H1 (cell line): Measurements from ENCODE around the gene ASIC5. TPM values are rescaled to one million over a fixed set of nuclear protein-coding genes. Genes with fewer than 3 reads are reported as not detected.

Experiments used
- CTCF ChIA-PET: fragments of 300-600 bp; sonication (Branson Sonifier 250); formaldehyde crosslinking; loops from one replicate; lab custom pipeline; 2021; ENCODE audit not compliant: partially characterized antibody; lab: Charles Lee
- POLR2A ChIA-PET: fragments of 300-600 bp; sonication (Branson Sonifier 250); formaldehyde crosslinking; loops from one replicate; lab custom pipeline; 2021; ENCODE audit warnings: inconsistent platforms; ENCODE audit not compliant: partially characterized antibody; lab: Charles Lee
- DNase-seq, 2 experiments: peaks; one replicate each; pipeline versions ENCODE4 v3.0.0 to v3.0.0-alpha.2; 2010 to 2022; ENCODE audit warnings: low spot score in 2 of 2, low read depth in 1 of 2, mixed read lengths in 1 of 2
- FAIRE-seq: peaks from 2 replicates; lab custom pipeline; 2011; peaks lifted over from hg19 to GRCh38; lab: Jason Lieb, UNC
- H2AFZ ChIP-seq: 2 replicates; pipeline ENCODE4 v1.8.1; 2012; ENCODE audit warnings: low read length, inconsistent platforms
- H2AK5ac ChIP-seq: 2 replicates; pipeline ENCODE4 v1.6.1; 2013; ENCODE audit warnings: low read depth, low read length
- H2BK120ac ChIP-seq: replicated peaks from 2 replicates; pipeline ENCODE3; 2013; ENCODE audit warnings: low read depth, low read length, inconsistent platforms
- H2BK12ac ChIP-seq: 2 replicates; pipeline ENCODE4 v1.6.1; 2013; ENCODE audit warnings: low read depth, low read length
- H2BK15ac ChIP-seq: 2 replicates; pipeline ENCODE4 v1.6.1; 2013; ENCODE audit warnings: low read length
- H2BK20ac ChIP-seq: 2 replicates; pipeline ENCODE4 v1.6.1; 2013; ENCODE audit warnings: low read length
- H2BK5ac ChIP-seq: 2 replicates; pipeline ENCODE4 v1.6.1; 2013; ENCODE audit warnings: low read depth, low read length
- H3K14ac ChIP-seq: 2 replicates; pipeline ENCODE4 v1.6.1; 2013; ENCODE audit warnings: inconsistent platforms; ENCODE audit not compliant: insufficient read length
- H3K18ac ChIP-seq: 2 replicates; pipeline ENCODE4 v1.6.1; 2013; ENCODE audit warnings: low read length; ENCODE audit errors: extremely low read depth
- H3K23ac ChIP-seq: 2 replicates; pipeline ENCODE4 v1.6.1; 2013; ENCODE audit warnings: inconsistent platforms; ENCODE audit not compliant: insufficient read length
- H3K23me2 ChIP-seq: 2 replicates; pipeline ENCODE4 v1.6.1; 2013; ENCODE audit warnings: low read depth, low read length
- H3K27ac ChIP-seq: 2 replicates; pipeline ENCODE4 v1.6.1; 2011; ENCODE audit warnings: low read depth, low read length, inconsistent platforms
- H3K27me3 ChIP-seq, 4 experiments: replicated peaks in 1 of 4; 1 replicate in 1 of 4; 2 replicates in 3 of 4; pipeline versions ENCODE4 v1.6.1 to v1.8.1; 2011 to 2013; ENCODE audit warnings: low read length in 3 of 4, mild to moderate bottlenecking in 3 of 4, inconsistent platforms in 2 of 4, mixed read lengths in 2 of 4, moderate library complexity in 1 of 4; ENCODE audit not compliant: control insufficient read depth in 3 of 4, insufficient read depth in 3 of 4; ENCODE audit errors: extremely low read depth in 1 of 4
- H3K36me3 ChIP-seq, 4 experiments: 2 replicates each; pipeline versions ENCODE4 v1.6.1 to v1.8.1; 2011 to 2013; ENCODE audit warnings: mild to moderate bottlenecking in 4 of 4, low read length in 3 of 4, moderate library complexity in 2 of 4, control low read depth in 1 of 4, inconsistent platforms in 1 of 4; ENCODE audit not compliant: insufficient read depth in 4 of 4, control insufficient read depth in 2 of 4
- H3K4ac ChIP-seq: replicated peaks from 2 replicates; pipeline ENCODE3; 2013; ENCODE audit warnings: low read length, low read depth, mixed read lengths, inconsistent platforms; ENCODE audit not compliant: insufficient read length
- H3K4me1 ChIP-seq, 4 experiments: replicated peaks in 1 of 4; 1 replicate in 1 of 4; 2 replicates in 3 of 4; pipeline versions ENCODE4 v1.6.1 to v1.8.1; 2011 to 2013; ENCODE audit warnings: low read length in 3 of 4, inconsistent platforms in 2 of 4, mixed read lengths in 1 of 4; ENCODE audit not compliant: insufficient read depth in 4 of 4, control insufficient read depth in 3 of 4
- H3K4me2 ChIP-seq, 2 experiments: 2 replicates each; pipeline versions ENCODE4 v1.6.1 to v1.8.1; 2011 to 2013; ENCODE audit warnings: low read depth in 2 of 2, low read length in 2 of 2, control low read depth in 1 of 2, inconsistent platforms in 1 of 2, mild to moderate bottlenecking in 1 of 2; ENCODE audit not compliant: insufficient read depth in 1 of 2
- H3K4me3 ChIP-seq, 4 experiments: fragments of 200-600, 300-600 bp in 1 of 4; sonication (generic), shearing (Covaris generic), sonication (Bioruptor Twin) in 1 of 4; 2 replicates each; pipeline versions ENCODE4 v1.5.1 to v1.8.1; 2011 to 2016; ENCODE audit warnings: low read length in 4 of 4, low read depth in 3 of 4, control low read depth in 2 of 4, inconsistent platforms in 2 of 4, mild to moderate bottlenecking in 2 of 4, mixed read lengths in 1 of 4, moderate library complexity in 1 of 4; ENCODE audit not compliant: insufficient read depth in 2 of 4; ENCODE audit errors: extremely low read depth in 1 of 4
- H3K56ac ChIP-seq: replicated peaks from 2 replicates; pipeline ENCODE3; 2013; ENCODE audit warnings: low read depth, mild to moderate bottlenecking, mixed read lengths, low read length, inconsistent platforms; ENCODE audit not compliant: insufficient read length
- H3K79me1 ChIP-seq: 2 replicates; pipeline ENCODE4 v1.6.1; 2013; ENCODE audit warnings: low read depth, low read length, control low read depth
- H3K79me2 ChIP-seq, 2 experiments: 2 replicates each; pipeline versions ENCODE4 v1.6.1 to v1.8.1; 2012 to 2013; ENCODE audit warnings: low read length in 2 of 2, mild to moderate bottlenecking in 2 of 2, inconsistent platforms in 1 of 2; ENCODE audit not compliant: insufficient read depth in 2 of 2, control insufficient read depth in 1 of 2
- H3K9ac ChIP-seq, 4 experiments: replicated peaks in 1 of 4; 1 replicate in 1 of 4; 2 replicates in 3 of 4; pipeline versions ENCODE4 v1.6.1 to v1.8.1; 2011 to 2013; ENCODE audit warnings: low read depth in 3 of 4, low read length in 3 of 4, control low read depth in 2 of 4, mild to moderate bottlenecking in 2 of 4, moderate library complexity in 2 of 4, inconsistent platforms in 1 of 4; ENCODE audit errors: extremely low read depth in 1 of 4
- H3K9me3 ChIP-seq, 2 experiments: 2 replicates each; pipeline versions ENCODE4 v1.6.1 to v1.8.1; 2012 to 2013; ENCODE audit warnings: mild to moderate bottlenecking in 2 of 2, moderate library complexity in 2 of 2, control low read depth in 1 of 2, inconsistent platforms in 1 of 2, low read depth in 1 of 2, low read length in 1 of 2, mixed read lengths in 1 of 2; ENCODE audit not compliant: insufficient read depth in 2 of 2
- H4K20me1 ChIP-seq, 2 experiments: replicated peaks in 1 of 2; 2 replicates each; pipeline versions ENCODE3 to v1.8.1; 2011 to 2013; ENCODE audit warnings: inconsistent platforms in 2 of 2, low read length in 2 of 2, mild to moderate bottlenecking in 1 of 2; ENCODE audit not compliant: insufficient read depth in 2 of 2, control insufficient read depth in 1 of 2
- H4K5ac ChIP-seq: 2 replicates; pipeline ENCODE4 v1.6.1; 2013; ENCODE audit warnings: low read length, low read depth, mixed read lengths, inconsistent platforms; ENCODE audit not compliant: insufficient read length
- H4K8ac ChIP-seq: 2 replicates; pipeline ENCODE4 v1.8.0; 2013; ENCODE audit warnings: mild to moderate bottlenecking, moderate library complexity, low read length, inconsistent platforms; ENCODE audit not compliant: insufficient read depth; ENCODE audit errors: extremely low read depth
- H4K91ac ChIP-seq: replicated peaks from 2 replicates; pipeline ENCODE3; 2013; ENCODE audit warnings: low read length, mixed read lengths, inconsistent platforms; ENCODE audit not compliant: insufficient read length
- CBX5 ChIP-seq: fragments of 300-800, 300-1000 bp; sonication (generic); IDR thresholded peaks from 2 replicates; pipeline ENCODE4 v1.7.1; 2016; ENCODE audit warnings: antibody characterized with exemption, low read length, low read depth
- PHF8 ChIP-seq: fragments of 200-600 bp; sonication (generic); conservative IDR thresholded peaks from 2 replicates; pipeline ENCODE4 v1.7.1; 2012; ENCODE audit warnings: low read depth, mild to moderate bottlenecking, inconsistent platforms, low read length, moderate library complexity
- RBBP5 ChIP-seq: IDR thresholded peaks from 2 replicates; pipeline ENCODE4 v1.7.1; 2012; ENCODE audit warnings: low read depth, mild to moderate bottlenecking, inconsistent platforms, low read length, moderate library complexity, borderline replicate concordance
- SIN3A ChIP-seq, 2 experiments: IDR thresholded peaks in 1 of 2; conservative IDR thresholded peaks in 1 of 2; 2 replicates each; pipeline ENCODE4 v1.6.1; 2011 to 2012; ENCODE audit warnings: low read length in 2 of 2, improper control_type of control experiment in 1 of 2, low read depth in 1 of 2, mild to moderate bottlenecking in 1 of 2
- WGBS, 2 experiments: shearing (Covaris generic) in 1 of 2; methylation state at CpG; one replicate each; pipeline versions ENCODE4 v1.1.6 to v1.1.7; 2013 to 2015; ENCODE audit warnings: low lambda C conversion rate in 2 of 2, mixed read lengths in 2 of 2, inconsistent platforms in 1 of 2, low coverage in 1 of 2, missing lambda C conversion rate in 1 of 2; ENCODE audit not compliant: insufficient replicate concordance in 2 of 2, insufficient coverage in 1 of 2, insufficient read length in 1 of 2; ENCODE audit errors: extremely low coverage in 1 of 2, missing lambda C conversion rate in 1 of 2; 5-methylcytosine and 5-hydroxymethylcytosine counted together
- polyA plus RNA-seq, 7 experiments: library from polyadenylated mRNA; depleted of rRNA in 3 of 7; stranded (reverse) in 5 of 7; unstranded in 2 of 7; fragments of >200 nt in 5 of 7; fragments of 200-250 nt in 2 of 7; gene quantifications; 1 replicate in 5 of 7; 2 replicates in 1 of 7; 4 replicates in 1 of 7; pipeline versions ENCODE4 v1.2.1 to v1.2.3, GENCODE V29; 2011 to 2013; ENCODE audit warnings: missing spikeins in 2 of 7, mixed read lengths in 2 of 7
- total RNA-seq: library from RNA; stranded (reverse); fragmentation: NEBNext Ultra II Directional; extraction: Animal tissue kit (Norgen Biotek cat#: 25700); gene quantifications from 2 replicates; pipeline ENCODE4 v1.2.1, GENCODE V29; 2021

The ASIC5 gene
- total and polyA plus RNA-seq, 2 of the 8 experiments (the other 6 are each of a cell fraction or from before 2014, with no cell fraction given): not detected

DNA sequence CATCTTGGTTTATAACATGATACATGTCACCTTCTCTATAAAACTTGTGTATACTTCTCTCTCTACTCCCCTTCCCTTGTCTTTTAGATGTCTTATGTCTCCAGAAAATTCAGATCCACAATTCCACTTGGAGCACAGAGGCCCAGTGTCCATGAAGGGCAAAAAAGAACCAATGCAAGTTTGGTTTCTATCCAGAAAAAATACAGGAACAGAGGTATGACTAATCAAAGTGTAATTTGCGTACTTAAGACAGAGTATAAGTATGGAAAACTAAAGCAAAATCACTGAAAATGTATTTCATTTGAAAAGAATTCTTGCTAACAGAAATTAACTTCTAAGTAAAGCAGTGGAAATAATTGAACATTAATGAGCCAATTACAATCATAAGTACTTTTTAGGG, 61.1 kb downstream of the ASIC5 start:
- CTCF ChIA-PET: interaction anchor here (0.6 kb wide), 1 partner anchor 18 kb away, joined by 3 read pairs; no protein-coding TSS in a partner anchor
- H2BK5ac ChIP-seq: no peak overlapping the region

More for the DNA sequence above, 61.1 kb downstream of the ASIC5 start:
- Histone ChIP-seq H2AK5ac (no peak overlapping the region), H3K79me1 (no peaks in the 10 kb centered on the region), H4K91ac (no peak overlapping the region), H2BK20ac (no peak overlapping the region), H3K56ac (no peak overlapping the region), H3K4me1 (no peaks in the 10 kb centered on the region), H3K9me3 (no peaks in the 10 kb centered on the region), H3K27ac (no peak overlapping the region), H3K18ac (no peak overlapping the region), H3K23me2 (no peaks in the 10 kb centered on the region), H2BK12ac (no peak overlapping the region), H3K79me2 (no peaks in the 10 kb centered on the region), H4K8ac (no peak overlapping the region), H3K4me3 (no peak overlapping the region), H3K36me3 (no peaks in the 10 kb centered on the region), H4K20me1 (no peaks in the 10 kb centered on the region), H3K23ac (no peak overlapping the region), H3K27me3 (no peaks in the 10 kb centered on the region), H3K4me2 (no peak overlapping the region), H4K5ac (no peak overlapping the region), H2AFZ (no peak overlapping the region), H3K9ac (no peak overlapping the region), H2BK120ac (no peak overlapping the region), H3K4ac (no peak overlapping the region), H3K14ac (no peak overlapping the region), H2BK15ac (no peak overlapping the region)
- POLR2A ChIA-PET: no interaction called here
- TF ChIP-seq SIN3A (conservative IDR thresholded peaks at IDR 0.05 in 1 of 2, IDR thresholded peaks at IDR 0.05 in 1 of 2; ENCODE audit: low read depth in 1 of 2, low read length in 2 of 2) (no peak), PHF8 (no peak), CBX5 (no peak), RBBP5 (no peak)
- DNase-seq: no peak
- 92% methylated on average over 1 of the region's 1 CpG; no CpG with 5 or more reads in 1 of the 2 experiments for WGBS, 2 experiments
- no peak for FAIRE-seq
